DOHH2 (cell line): ENCODE measurements around the gene SLX4IP.

Experiments
- H3F3A ChIP-seq: fragments of 200-600 bp; sonication (generic), shearing (Covaris generic); 2 replicates; pipeline ENCODE4 v1.6.0; 2016; ENCODE audit warnings: antibody characterized with exemption, mild to moderate bottlenecking; ENCODE audit not compliant: control insufficient read depth, insufficient read depth
- H3K27ac ChIP-seq: fragments of 200-600 bp; sonication (generic); 2 replicates; pipeline ENCODE4 v1.5.1; 2014; ENCODE audit warnings: low read depth, mild to moderate bottlenecking, low read length, moderate library complexity
- H3K27me3 ChIP-seq: fragments of 200-600 bp; sonication (generic); 2 replicates; pipeline ENCODE4 v1.6.1; 2014; ENCODE audit warnings: mild to moderate bottlenecking, low read length, mixed read lengths; ENCODE audit not compliant: control insufficient read depth
- H3K36me3 ChIP-seq: fragments of 200-600 bp; sonication (generic); 2 replicates; pipeline ENCODE4 v1.6.1; 2014; ENCODE audit warnings: mild to moderate bottlenecking, low read length, moderate library complexity, mixed read lengths; ENCODE audit not compliant: control insufficient read depth
- H3K4me1 ChIP-seq: fragments of 200-600 bp; sonication (generic); 2 replicates; pipeline ENCODE4 v1.6.1; 2014; ENCODE audit warnings: mild to moderate bottlenecking, low read length, mixed read lengths; ENCODE audit not compliant: control insufficient read depth
- H3K4me2 ChIP-seq: fragments of 200-600 bp; sonication (generic); 2 replicates; pipeline ENCODE4 v1.6.0; 2014; ENCODE audit warnings: mild to moderate bottlenecking, low read length, moderate library complexity
- H3K4me3 ChIP-seq: fragments of 200-600 bp; sonication (generic); 2 replicates; pipeline ENCODE4 v1.5.1; 2014; ENCODE audit warnings: mild to moderate bottlenecking, low read length, mixed read lengths
- H3K79me2 ChIP-seq: fragments of 200-600 bp; sonication (generic); 2 replicates; pipeline ENCODE4 v1.6.1; 2014; ENCODE audit warnings: mild to moderate bottlenecking, low read length, mixed read lengths; ENCODE audit not compliant: control insufficient read depth
- H3K9me2 ChIP-seq: fragments of 200-600 bp; sonication (generic); replicated peaks from 2 replicates; pipeline ENCODE4 v1.6.1; 2014; ENCODE audit warnings: mild to moderate bottlenecking, low read length, mixed read lengths; ENCODE audit not compliant: control insufficient read depth
- H3K9me3 ChIP-seq: fragments of 200-600 bp; sonication (generic); 2 replicates; pipeline ENCODE4 v1.6.1; 2014; ENCODE audit warnings: antibody characterized with exemption, low read length, mixed read lengths; ENCODE audit not compliant: control insufficient read depth, insufficient read depth
- H4K20me1 ChIP-seq: fragments of 200-600 bp; sonication (generic); 2 replicates; pipeline ENCODE4 v1.6.0; 2014; ENCODE audit warnings: low read depth, mild to moderate bottlenecking, antibody characterized with exemption, low read length, moderate library complexity; ENCODE audit not compliant: control insufficient read depth, insufficient read depth
- EZH2phosphoT487 ChIP-seq: fragments of 200-600 bp; sonication (generic); IDR thresholded peaks from 2 replicates; pipeline ENCODE4 v1.6.1; 2017; ENCODE audit warnings: borderline replicate concordance, mild to moderate bottlenecking, antibody characterized with exemption, low read length, moderate library complexity, mixed read lengths
- TF ChIP-seq, protein P1 (sequence below): fragments of 200-600 bp; sonication (generic); IDR thresholded peaks from one replicate; pipeline ENCODE4 v1.5.1; 2014; ENCODE audit warnings: antibody characterized with exemption, mild to moderate bottlenecking, low read depth, low read length; ENCODE audit not compliant: poor library complexity, severe bottlenecking

SLX4IP gene

DNA sequence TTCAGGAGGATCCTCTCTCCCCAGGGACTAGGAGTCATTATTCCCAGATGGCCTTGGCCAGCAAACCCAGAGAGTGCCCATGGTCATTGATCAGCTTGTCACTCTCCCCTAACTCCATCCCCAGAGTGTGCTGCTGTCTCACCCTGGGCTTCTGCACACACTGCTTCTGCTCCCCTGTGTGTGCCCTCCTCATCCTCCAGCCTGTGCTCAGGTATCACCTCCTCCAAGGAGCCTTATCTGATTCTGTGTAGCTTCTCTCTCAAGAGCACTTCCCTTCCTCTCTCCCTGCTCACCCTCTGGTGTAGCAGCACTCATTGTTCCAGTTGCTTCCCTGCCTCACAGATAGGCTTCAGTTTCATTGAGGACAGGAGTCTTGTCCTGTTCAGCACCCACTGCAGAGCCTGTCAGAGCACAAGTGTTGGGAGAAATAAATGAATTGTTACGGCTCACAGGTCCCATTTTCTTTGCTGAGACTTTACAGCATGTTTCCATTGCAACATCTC lies 136.3 kb downstream of the SLX4IP start:
- TF ChIP-seq EZH2phosphoT487, result no peak
- TF ChIP-seq, protein P1, sequence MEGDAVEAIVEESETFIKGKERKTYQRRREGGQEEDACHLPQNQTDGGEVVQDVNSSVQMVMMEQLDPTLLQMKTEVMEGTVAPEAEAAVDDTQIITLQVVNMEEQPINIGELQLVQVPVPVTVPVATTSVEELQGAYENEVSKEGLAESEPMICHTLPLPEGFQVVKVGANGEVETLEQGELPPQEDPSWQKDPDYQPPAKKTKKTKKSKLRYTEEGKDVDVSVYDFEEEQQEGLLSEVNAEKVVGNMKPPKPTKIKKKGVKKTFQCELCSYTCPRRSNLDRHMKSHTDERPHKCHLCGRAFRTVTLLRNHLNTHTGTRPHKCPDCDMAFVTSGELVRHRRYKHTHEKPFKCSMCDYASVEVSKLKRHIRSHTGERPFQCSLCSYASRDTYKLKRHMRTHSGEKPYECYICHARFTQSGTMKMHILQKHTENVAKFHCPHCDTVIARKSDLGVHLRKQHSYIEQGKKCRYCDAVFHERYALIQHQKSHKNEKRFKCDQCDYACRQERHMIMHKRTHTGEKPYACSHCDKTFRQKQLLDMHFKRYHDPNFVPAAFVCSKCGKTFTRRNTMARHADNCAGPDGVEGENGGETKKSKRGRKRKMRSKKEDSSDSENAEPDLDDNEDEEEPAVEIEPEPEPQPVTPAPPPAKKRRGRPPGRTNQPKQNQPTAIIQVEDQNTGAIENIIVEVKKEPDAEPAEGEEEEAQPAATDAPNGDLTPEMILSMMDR, result no peak
- no peak overlapping the region for H3K27ac ChIP-seq
- H3K9me3 ChIP-seq, result no peaks in the 10 kb centered on the region
- no peaks in the 10 kb centered on the region for H3K79me2 ChIP-seq
- H3K27me3 ChIP-seq, result no peaks in the 10 kb centered on the region
- no peak overlapping the region for H3K4me2 ChIP-seq
- H3K36me3 ChIP-seq, result no peaks in the 10 kb centered on the region; the same call in 1 of the 2 replicates
- no peak overlapping the region for H3K4me3 ChIP-seq
- no peaks in the 10 kb centered on the region for H4K20me1 ChIP-seq
- H3K9me2 ChIP-seq, result no peaks in the 10 kb centered on the region
- H3K4me1 ChIP-seq, result no peaks in the 10 kb centered on the region
- no peaks in the 10 kb centered on the region for H3F3A ChIP-seq

DNA sequence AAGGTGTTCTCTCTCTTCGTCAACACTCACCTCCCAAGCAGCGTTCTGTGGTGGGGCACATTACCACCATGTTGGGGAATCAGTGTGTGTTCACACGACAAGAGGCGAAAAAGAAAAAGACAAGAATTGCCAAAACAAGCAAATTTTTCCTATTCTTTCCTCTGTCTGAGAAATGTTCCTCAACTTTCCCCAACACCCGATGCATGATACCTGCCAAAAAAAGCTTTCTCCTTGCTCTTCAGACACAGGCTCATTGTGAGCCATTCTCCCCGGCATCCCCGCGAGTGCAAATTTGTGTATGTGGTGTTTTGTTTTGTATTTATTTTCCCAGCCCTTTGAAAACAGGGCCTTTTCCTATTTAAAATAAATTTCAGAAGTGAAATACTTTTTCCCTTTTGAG lies 137.7 kb downstream of the SLX4IP start:
- Histone ChIP-seq H4K20me1 (no peaks in the 10 kb centered on the region), H3K9me3 (no peaks in the 10 kb centered on the region), H3K9me2 (no peaks in the 10 kb centered on the region), H3K4me3 (no peak overlapping the region), H3K4me2 (no peak overlapping the region), H3K79me2 (no peaks in the 10 kb centered on the region), H3K27ac (no peak overlapping the region), H3F3A (no peaks in the 10 kb centered on the region), H3K27me3 (no peaks in the 10 kb centered on the region), H3K4me1 (no peaks in the 10 kb centered on the region), H3K36me3 (no peaks in the 10 kb centered on the region)
- TF ChIP-seq, protein P1, result no peak

DNA sequence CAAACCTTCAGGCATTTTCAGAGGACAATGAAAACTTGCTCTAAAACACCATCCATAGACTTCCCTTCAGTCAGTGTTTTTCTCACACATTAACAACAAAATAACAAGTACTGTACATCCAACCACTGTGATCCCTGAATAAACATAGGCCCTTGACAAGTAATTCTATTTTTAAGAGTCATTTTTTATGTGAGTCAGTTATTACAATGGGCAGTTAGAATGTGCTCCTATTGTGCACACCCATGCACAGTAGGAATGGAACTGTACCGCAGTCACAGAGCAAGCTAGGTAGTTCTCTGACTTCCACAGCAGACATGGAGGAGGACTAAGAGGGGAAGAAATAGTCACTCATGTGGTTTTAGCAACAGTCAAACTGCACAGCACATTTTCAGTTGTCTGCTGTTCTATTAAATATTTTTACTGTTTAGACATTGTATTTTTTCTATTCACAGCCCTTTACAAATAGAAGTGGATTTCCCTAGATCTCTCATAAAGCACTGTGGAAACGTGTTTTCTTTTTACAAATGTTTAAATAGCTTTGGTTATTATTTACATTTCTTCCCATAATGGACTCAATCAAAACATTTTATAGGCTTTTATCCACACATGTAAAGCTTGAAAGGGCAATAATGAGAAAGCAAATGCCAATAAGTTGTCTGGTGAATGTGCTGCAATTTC lies 138.3 kb downstream of the SLX4IP start:
- TF ChIP-seq, protein P1, result no peak
- TF ChIP-seq EZH2phosphoT487, result no peak
- Histone ChIP-seq H3K4me3 (no peak overlapping the region), H3K9me2 (no peaks in the 10 kb centered on the region), H3K4me1 (no peaks in the 10 kb centered on the region), H3K79me2 (no peaks in the 10 kb centered on the region), H3K9me3 (no peaks in the 10 kb centered on the region), H3K4me2 (no peak overlapping the region), H3K27me3 (no peaks in the 10 kb centered on the region), H4K20me1 (no peaks in the 10 kb centered on the region), H3F3A (no peaks in the 10 kb centered on the region), H3K27ac (no peak overlapping the region), H3K36me3 (no peaks in the 10 kb centered on the region)
